Measurements from ENCODE around the gene TMCO1. TPM values are rescaled to one million over a fixed set of nuclear protein-coding genes. Genes with fewer than 3 reads are reported as not detected.

The TMCO1 gene, protein sequence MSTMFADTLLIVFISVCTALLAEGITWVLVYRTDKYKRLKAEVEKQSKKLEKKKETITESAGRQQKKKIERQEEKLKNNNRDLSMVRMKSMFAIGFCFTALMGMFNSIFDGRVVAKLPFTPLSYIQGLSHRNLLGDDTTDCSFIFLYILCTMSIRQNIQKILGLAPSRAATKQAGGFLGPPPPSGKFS
- 10 to 100 TPM; 41.1 to 61.3 (median 48.4) TPM for total RNA-seq
- polyA plus RNA-seq, result 10 to 100 TPM; 22.6 to 75.2 TPM
- long read RNA-seq, donor 1, full-length matches to known transcripts, result 30 of 35 reads
- long read RNA-seq, donor 1, partial matches to known transcripts, result 3 of 35 reads
- long read RNA-seq, donor 1, other reads (novel, unspliced or antisense), result 2 of 35 reads
- long read RNA-seq, donor 2, full-length matches to known transcripts, result 24 of 28 reads
- long read RNA-seq, donor 2, partial matches to known transcripts, result 3 of 28 reads
- long read RNA-seq, donor 2, other reads (novel, unspliced or antisense), result 1 of 28 reads
- long read RNA-seq, donor 3, full-length matches to known transcripts, result 89 of 97 reads
- long read RNA-seq, donor 3, partial matches to known transcripts, result 0 of 97 reads
- long read RNA-seq, donor 3, other reads (novel, unspliced or antisense), result 8 of 97 reads

DNA sequence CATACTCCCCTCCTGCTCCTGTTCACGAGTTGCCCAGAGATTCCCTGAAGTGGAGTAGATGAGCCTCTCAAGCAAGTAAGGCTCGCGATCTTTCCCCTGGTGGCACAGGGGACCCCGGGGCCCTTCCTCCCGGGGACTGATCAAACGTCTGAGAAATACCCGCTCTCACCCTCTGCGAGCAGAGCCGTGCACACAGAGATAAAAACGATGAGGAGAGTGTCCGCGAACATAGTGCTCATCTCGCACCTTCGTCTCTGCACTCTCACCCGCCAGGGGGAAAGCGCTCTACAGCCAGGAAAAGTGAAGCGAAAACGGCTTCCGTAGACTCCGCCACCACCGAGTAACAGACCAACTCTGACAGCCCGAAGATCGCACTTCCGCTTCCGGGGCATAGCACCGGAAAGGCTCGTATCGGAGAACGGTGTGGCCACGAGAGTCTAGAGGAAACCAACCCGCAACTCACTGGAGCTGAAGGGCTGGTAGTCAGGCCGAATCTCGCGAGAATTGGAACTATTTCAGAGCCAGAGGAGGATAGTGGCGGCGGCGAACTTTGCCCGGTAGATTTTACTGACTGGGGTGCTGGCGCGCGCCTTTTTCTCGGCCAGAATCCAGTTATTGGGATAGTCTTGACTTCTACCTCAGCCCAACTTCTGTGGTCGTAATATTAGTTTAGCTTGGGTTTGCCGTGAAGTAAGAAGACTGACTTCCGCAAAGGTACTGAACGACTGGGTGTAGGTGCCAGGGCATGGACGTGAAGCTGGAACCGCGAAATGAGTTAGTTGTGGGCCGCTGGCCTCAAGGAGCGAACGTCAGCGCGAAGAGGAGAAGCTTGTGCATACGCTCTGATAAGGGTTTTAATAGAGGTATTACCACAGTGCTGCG, at the start of gene TMCO1:
TSS of gene TMCO1 (minus strand) at position 356 of the 882 bp plus-strand sequence. CDS start at position 239, 117 bp downstream.
- no peaks in the 10 kb centered on the region for H3K27me3 ChIP-seq
- peaks cover 0 to 46% (median 4%) of the 10 kb centered on the region in 9 donors for H3K36me3 ChIP-seq
- H3K4me3 ChIP-seq, result peak within 1 kb of the TSS; percentile 45 to 99 (median 77)
- WGBS, 2 donors, result 1% methylated on average over 56 of the region's 56 CpGs
- no peaks in the 10 kb centered on the region for H3K9me3 ChIP-seq
- intact Hi-C loops (cut with DNase I), result loop anchor here in 4 of 10 donors (1.0 to 10.0 kb wide), 7 partner anchors 56 to 171 kb away; partner anchors contain the start of genes UCK2 (in 2 of the 4), ALDH9A1 (in 1 of the 4) and MGST3 (in 1 of the 4)
- DNase-seq (peak; percentile 88 to 96), ATAC-seq (peak; percentile 99 to 100 (median 100))
- H3K4me1 ChIP-seq, result peaks cover 0 to 61% (median 31%) of the 10 kb centered on the region in 9 donors
- TF ChIP-seq, protein P1, sequence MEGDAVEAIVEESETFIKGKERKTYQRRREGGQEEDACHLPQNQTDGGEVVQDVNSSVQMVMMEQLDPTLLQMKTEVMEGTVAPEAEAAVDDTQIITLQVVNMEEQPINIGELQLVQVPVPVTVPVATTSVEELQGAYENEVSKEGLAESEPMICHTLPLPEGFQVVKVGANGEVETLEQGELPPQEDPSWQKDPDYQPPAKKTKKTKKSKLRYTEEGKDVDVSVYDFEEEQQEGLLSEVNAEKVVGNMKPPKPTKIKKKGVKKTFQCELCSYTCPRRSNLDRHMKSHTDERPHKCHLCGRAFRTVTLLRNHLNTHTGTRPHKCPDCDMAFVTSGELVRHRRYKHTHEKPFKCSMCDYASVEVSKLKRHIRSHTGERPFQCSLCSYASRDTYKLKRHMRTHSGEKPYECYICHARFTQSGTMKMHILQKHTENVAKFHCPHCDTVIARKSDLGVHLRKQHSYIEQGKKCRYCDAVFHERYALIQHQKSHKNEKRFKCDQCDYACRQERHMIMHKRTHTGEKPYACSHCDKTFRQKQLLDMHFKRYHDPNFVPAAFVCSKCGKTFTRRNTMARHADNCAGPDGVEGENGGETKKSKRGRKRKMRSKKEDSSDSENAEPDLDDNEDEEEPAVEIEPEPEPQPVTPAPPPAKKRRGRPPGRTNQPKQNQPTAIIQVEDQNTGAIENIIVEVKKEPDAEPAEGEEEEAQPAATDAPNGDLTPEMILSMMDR (IDR thresholded peaks at IDR 0.05), result peak in 6 of 9 donors; percentile 14 to 45 (median 34)
- peak within 1 kb of the TSS; percentile 18 to 95 (median 89) for H3K27ac ChIP-seq

DNA sequence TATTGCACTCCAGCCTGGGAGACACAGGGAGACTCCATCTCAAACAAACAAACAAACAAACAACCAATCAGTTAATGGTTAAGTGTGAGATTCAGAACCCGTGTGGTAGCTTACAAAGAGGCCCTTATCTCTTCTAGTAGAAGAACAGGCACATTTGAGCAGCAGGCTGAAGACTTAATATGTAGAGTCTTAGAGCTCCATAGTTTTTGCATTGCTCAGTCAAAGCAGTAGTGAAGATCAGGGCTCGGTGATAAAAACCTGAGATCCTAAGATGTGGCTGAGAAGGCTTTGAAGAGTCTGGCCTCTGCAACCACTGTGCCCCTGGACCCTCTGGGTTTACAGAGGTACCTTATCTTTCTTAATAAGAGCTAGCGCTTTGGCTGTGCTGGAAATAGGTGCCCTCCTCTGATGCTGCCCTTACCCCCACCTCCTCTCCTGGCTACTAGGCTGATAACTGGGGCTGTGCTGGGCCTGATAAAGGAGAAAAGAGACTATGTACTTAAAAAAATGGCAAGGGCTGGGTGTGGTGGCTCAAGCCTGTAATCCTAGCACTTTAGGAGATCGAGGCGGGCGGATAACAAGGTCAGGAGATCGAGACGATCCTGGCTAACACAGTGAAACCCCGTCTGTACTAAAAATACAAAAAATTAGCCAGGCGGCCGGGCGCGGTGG, 48.3 kb upstream of the TMCO1 start:
- intact Hi-C loops (cut with DNase I), result no loop called here
- peak in 3 of 8 donors; percentile 11 to 78 (median 28) for ATAC-seq
- Histone ChIP-seq H3K4me3 (no peak overlapping the region), H3K4me1 (peaks cover 0 to 3% (median 0%) of the 10 kb centered on the region in 9 donors), H3K36me3 (no peaks in the 10 kb centered on the region), H3K9me3 (peaks cover 0 to 12% (median 0%) of the 10 kb centered on the region in 11 donors), H3K27ac (peak overlapping the region in 2 of 10 donors; percentile 2 to 22), H3K27me3 (no peaks in the 10 kb centered on the region)
- 54 to 57% methylated on average over 13 of the region's 13 CpGs for WGBS, 2 donors
- TF ChIP-seq, protein P1 (IDR thresholded peaks at IDR 0.05), result no peak
- no peak for DNase-seq

DNA sequence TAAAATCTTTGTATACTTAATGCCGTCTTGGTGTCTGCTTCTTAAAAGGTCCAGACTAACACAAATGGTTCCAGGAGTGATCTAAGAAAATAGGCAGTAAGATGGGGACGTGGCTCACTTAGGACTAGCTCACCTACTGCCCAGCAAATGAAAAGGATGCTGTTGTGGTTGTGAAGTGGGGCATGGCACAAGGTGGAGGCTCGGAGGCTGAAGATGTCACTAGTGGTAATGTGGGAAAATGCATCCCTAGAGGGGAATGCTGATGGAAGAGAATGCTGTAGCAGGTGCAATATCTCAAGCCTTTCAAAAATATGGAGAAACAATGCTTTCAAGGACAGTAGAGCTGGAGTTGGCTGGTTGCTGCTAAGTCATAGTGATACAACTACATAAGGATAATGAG, 47.5 kb upstream of the TMCO1 start:
- peak overlapping the region in 3 of 10 donors; percentile 16 to 46 (median 22) for H3K27ac ChIP-seq
- DNase-seq (no peak), ATAC-seq (peak in 1 of 8 donors; percentile 24)
- 43 to 47% methylated on average over 3 of the region's 3 CpGs for WGBS, 2 donors
- H3K36me3 ChIP-seq, result no peaks in the 10 kb centered on the region
- no peaks in the 10 kb centered on the region for H3K27me3 ChIP-seq
- intact Hi-C loops (cut with DNase I), result no loop called here
- H3K9me3 ChIP-seq, result peaks cover 0 to 12% (median 0%) of the 10 kb centered on the region in 11 donors
- TF ChIP-seq, protein P1 (IDR thresholded peaks at IDR 0.05), result no peak
- no peak overlapping the region for H3K4me3 ChIP-seq
- H3K4me1 ChIP-seq, result peaks cover 0 to 3% (median 0%) of the 10 kb centered on the region in 9 donors

Measured in heart right ventricle (tissue), 16 donors.